Measurements from ENCODE around the gene ADAMTS5.

Gene ADAMTS5

DNA sequence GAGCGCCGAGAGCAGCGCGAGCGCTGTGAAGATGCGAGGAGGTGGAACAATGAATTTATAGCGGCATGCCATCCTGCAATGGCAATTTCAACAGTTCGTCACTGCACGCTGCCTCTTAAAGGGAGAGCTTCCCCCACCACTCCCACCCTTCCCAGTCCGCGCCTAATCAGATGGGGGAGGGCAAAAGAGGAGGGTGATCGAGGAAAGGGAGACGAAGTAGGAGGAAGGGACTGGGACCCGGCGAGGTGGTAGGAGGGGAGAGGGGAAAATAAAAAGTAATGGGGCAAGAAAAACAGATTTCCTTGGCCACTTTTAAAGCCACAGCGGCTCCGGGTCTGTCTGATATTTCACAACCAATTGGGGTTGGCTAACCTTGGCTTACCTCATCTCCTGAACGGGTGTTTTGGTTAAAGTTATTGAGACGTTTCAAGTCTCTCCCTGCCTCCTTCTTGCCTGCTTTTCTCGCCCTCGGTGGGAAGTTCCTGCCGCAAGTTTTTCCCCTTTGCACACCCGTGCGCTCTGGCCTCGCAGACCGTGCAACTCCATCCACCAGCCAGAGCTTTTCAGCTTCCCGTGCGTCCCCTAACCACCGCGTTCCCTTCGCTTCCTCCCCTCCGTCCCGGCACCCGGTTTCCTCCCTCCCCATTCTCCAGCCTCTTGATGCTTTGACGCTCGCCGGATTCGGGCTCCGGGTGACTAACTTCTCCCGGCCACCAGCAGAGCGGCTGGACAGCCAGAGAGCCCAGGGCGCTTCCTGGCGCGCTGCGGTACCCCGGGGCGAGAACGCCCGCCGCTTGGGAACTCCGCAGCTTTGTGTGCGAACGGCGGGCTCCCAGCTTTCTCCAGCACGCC lies at the start of gene ADAMTS5:
Gene ADAMTS5, minus strand, starts transcription at position 27 of the 852 bp plus-strand sequence. CDS start 697 bp downstream, outside the sequence.
- DNase-seq: no peak

GRCh38 chr21:27001526-27001925 lies 34.6 kb upstream of the ADAMTS5 start:
- no peak for DNase-seq

DNA sequence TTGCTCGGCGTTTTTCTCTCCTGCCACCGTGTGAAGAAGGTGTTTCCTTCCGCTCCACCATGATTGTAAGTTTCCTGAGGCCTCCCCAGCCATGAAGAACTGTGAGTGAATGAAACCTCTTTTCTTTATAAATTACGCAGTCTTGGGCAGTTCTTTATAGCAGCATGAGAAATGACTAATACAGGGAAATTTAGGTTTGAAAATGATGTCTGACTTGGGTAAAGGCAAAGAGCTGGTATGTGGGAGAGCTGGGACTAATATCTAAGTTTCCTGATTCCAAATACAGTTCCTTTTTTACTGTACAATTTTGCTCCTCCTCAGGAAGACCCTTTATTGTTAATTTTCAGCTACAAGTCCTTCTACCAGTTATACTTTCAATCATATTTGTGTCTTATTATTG lies 16.7 kb upstream of the ADAMTS5 start:
- DNase-seq: no peak

GRCh38 chr21:26982767-26983166 lies 15.9 kb upstream of the ADAMTS5 start:
- no peak for DNase-seq

DNA sequence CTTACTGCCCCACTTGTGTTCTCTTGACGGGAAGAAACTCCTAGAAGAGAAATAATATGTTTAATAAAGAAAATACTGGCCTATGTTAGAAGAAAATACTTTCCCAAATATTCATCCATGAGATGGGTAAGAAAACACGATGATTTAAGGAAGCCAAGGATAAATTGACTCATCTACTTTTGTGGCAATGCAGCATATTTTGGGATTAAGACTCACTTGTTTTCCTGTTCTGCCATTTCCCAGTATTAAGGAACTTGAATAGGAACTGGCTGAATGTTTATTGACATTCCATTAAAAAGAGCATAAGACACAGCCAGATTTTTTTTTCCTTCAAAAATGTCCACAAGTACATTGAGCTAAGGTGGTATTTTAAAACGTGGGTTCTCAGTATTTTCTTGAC lies 10.9 kb upstream of the ADAMTS5 start:
- DNase-seq: no peak

DNA sequence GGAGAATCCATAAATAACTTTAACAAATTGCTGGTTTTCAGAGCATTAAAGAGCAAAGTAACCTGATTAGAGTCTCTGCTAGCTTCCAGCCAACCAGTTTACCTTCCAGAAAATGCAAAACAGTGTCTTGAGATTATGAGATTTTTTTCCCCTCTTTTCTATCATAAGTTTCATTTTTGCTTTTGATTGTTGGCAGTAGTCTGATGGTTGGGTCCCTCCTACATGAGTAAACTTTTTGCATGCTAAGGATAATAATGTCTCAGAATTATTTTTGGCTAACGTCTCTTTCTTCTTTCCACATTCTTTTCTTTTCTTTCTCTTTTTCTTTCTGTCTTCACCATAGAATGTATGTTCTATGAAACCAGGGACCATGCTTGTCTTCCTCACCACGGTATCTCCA lies 6.3 kb upstream of the ADAMTS5 start:
- no peak for DNase-seq

- DNase-seq: no peak
Measured at GRCh38 chr21:26972192-26972591, 5.3 kb upstream of the ADAMTS5 start.

GRCh38 chr21:26969971-26970725 lies 3.3 kb upstream of the ADAMTS5 start:
- no peak for DNase-seq

DNA sequence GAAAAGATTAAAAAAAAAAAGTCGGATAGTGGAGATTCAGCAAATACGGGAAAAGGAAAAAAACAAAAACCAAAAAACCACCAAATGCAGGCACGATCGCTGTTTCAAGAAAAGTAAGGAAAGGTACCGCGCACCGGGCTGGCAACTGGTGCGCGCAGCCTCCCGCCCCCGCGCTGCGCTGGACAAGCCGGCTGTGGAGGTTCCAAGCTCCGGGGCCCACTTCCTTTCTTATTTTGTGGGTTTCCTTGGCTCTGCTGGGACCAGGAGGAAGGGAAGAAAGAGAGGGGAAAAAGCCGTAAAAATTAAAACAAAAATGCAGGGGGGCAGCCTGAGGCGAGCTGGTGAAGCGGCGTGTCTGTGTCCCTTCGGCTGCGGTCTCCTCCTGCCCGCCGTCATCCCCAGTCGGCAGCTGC lies 233 bp downstream of the ADAMTS5 start:
- no peak for DNase-seq

- DNase-seq: no peak
Measured at GRCh38 chr21:26965907-26966581, 844 bp downstream of the ADAMTS5 start.

- DNase-seq: no peak
Measured at GRCh38 chr21:26965040-26965906, 1.6 kb downstream of the ADAMTS5 start.

DNA sequence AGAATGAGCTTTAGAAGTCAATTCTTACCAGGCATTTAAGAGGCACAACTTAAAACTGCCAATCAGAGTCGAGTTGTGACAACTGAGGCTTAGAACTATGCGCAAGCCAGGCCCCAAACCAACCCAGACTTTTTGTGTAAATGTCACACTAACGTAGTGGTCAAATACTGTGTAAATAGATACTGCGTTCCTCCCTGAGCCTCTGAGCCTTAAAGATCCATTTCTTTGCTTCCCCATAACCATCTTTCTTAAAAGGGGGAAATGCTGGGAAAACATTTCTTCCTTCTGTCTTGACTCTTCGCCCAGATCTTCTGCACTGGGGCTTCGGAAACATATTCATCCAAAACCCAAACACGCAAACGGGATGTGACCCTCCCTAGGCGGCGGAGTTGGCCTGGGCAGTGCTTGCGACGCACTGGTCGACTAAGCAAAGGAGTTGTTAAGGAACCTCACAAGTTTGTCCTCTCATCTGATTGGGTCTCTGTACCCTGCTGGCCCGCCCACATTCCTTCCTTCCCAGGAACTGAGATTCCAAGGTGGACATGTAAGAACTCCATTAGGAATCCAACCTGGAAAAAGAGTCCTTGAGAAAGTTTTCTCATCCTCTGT lies 2.6 kb downstream of the ADAMTS5 start:
- no peak for DNase-seq

DNA sequence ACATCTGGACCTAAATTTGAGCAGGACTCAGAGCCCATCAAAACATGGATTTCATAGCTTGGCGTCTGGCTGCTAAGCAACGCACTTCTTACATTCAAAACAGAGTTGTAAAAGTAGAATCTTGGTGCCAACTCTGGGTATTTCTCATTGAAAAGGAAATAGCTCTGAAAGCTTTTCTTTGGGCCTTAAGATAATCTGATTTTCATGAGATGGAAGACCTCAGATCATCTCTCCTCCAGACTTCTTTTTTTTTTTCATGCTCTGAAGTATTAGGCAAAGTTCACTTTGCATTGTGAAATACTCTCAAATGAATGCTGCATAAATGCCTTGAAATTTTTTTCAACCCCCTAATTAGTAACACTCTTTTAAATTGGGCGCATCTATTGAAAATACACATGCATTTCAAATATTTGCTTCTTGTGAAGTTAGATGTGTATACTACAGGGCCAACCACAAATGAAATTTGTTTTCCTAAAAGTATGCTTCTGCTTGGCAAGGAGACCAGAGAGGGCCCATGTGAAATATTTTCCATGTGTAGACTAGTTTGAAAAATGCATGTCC lies 4.2 kb downstream of the ADAMTS5 start:
- no peak for DNase-seq

GRCh38 chr21:26961698-26962097 lies 5.2 kb downstream of the ADAMTS5 start:
- no peak for DNase-seq

DNA sequence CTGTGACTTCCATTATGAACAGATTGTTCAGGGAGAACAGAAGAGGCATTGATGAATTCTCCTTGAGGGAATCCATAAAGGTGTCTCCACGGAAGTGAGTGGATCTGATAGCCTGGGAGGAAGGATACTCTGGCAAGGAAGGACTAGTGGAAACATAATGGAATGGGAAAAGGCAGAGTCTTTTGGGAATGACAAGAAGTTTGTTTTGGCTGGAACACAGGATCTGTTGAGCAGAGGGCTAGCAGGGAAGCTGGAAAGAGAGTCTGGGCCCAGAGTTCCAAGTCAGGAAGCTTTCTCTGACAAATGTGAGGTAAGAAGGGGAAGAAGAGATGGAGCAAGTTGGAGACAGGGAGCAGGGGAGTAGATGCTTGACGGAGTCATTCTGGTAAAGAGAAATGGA lies 8.1 kb downstream of the ADAMTS5 start:
- DNase-seq: no peak

GRCh38 chr21:26956813-26957212 lies 10.1 kb downstream of the ADAMTS5 start:
- DNase-seq: no peak

- no peak for DNase-seq
Measured at GRCh38 chr21:26956216-26956615, 10.7 kb downstream of the ADAMTS5 start.

GRCh38 chr21:26954662-26955121 lies 12.2 kb downstream of the ADAMTS5 start:
- DNase-seq: no peak

- DNase-seq: no peak
Measured at GRCh38 chr21:26952374-26953066, 14.4 kb downstream of the ADAMTS5 start.

DNA sequence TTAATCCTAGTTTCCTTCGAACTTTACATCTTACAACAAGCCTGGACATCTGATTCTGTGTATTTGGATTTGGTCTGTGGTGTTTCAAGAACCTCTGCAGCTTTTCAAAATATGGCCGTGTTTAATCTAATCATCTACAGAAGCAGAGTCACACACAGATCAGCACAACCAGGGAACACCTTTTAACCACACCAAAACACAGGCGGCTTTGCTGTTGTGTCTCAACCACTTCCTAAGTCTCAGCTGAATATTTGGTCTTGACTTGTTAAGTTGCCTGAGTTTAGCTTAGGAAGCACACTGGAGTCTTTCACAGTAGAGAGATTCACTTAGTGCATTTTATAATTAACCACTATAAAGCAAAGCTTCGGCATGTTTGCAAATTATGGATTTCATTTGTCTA lies 17.1 kb downstream of the ADAMTS5 start:
- no peak for DNase-seq

GRCh38 chr21:26948194-26948593 lies 18.7 kb downstream of the ADAMTS5 start:
- no peak for DNase-seq
